PC-9 (cell line): ENCODE results near the gene CCDC158.

ENCODE experiments used
- CTCF ChIP-seq: fragments of 200-600 bp; sonication (generic); conservative IDR thresholded peaks from 2 replicates; pipeline ENCODE4 v1.6.1; 2017; ENCODE audit warnings: mixed run types, antibody characterized with exemption, mild to moderate bottlenecking, moderate library complexity
- EZH2 ChIP-seq: fragments of 200-600 bp; sonication (generic); IDR thresholded peaks from 2 replicates; pipeline ENCODE4 v1.8.0; 2017; ENCODE audit warnings: antibody characterized with exemption, low read depth

- TF ChIP-seq CTCF, result no peak
- TF ChIP-seq EZH2, result no peak
Measured at GRCh38 chr4:76272999-76273398, 147.9 kb downstream of the CCDC158 start.
